Natural killer cell (primary cell): ENCODE data around the gene BICDL2. TPM values are rescaled to one million over a fixed set of nuclear protein-coding genes. Genes with fewer than 3 reads are reported as not detected.

Source experiments
- ATAC-seq, 3 donors: fragments of 150-1000 bp in 2 of 3; fragments of 200-7000 bp in 1 of 3; cut with Tn5 transposase; 1 replicate in 1 of 3; 2 replicates in 2 of 3; pipeline ENCODE4 v1.10.0; 2021; ENCODE audit warnings: mild to moderate bottlenecking in 2 of 3, moderate library complexity in 2 of 3
- DNase-seq, 2 donors: peaks; one replicate each; pipeline versions ENCODE4 v3.0.0 to v3.0.0-alpha.2; 2013 to 2021; ENCODE audit warnings: mixed read lengths in 1 of 2
- H3K27ac ChIP-seq: one replicate; pipeline ENCODE4 v1.5.1; 2013; ENCODE audit warnings: mild to moderate bottlenecking, low read length
- H3K27me3 ChIP-seq: one replicate; pipeline ENCODE4 v1.6.1; 2013; ENCODE audit warnings: low read length; ENCODE audit not compliant: control insufficient read depth, insufficient read depth
- H3K36me3 ChIP-seq: one replicate; pipeline ENCODE4 v1.6.1; 2013; ENCODE audit warnings: low read length; ENCODE audit not compliant: control insufficient read depth, insufficient read depth
- H3K4me1 ChIP-seq: one replicate; pipeline ENCODE4 v1.6.1; 2013; ENCODE audit warnings: low read length; ENCODE audit not compliant: control insufficient read depth, insufficient read depth
- H3K4me3 ChIP-seq: one replicate; pipeline ENCODE4 v1.5.1; 2013; ENCODE audit warnings: low read length
- H3K9me3 ChIP-seq: one replicate; pipeline ENCODE4 v1.6.1; 2013; ENCODE audit warnings: low read length; ENCODE audit not compliant: control insufficient read depth, insufficient read depth
- H3K27ac Mint-ChIP-seq, 2 donors: one replicate each; pipeline ENCODE4 v1.8.0; 2022; ENCODE audit warnings: mild to moderate bottlenecking in 2 of 2, mixed read lengths in 2 of 2, moderate library complexity in 1 of 2
- H3K27me3 Mint-ChIP-seq, 2 donors: one replicate each; pipeline ENCODE4 v1.8.0; 2022; ENCODE audit warnings: low read depth in 2 of 2, mixed read lengths in 2 of 2
- H3K36me3 Mint-ChIP-seq: one replicate; pipeline ENCODE4 v1.8.0; 2022; ENCODE audit warnings: mixed read lengths
- H3K4me1 Mint-ChIP-seq, 2 donors: one replicate each; pipeline ENCODE4 v1.8.0; 2022; ENCODE audit warnings: mixed read lengths in 2 of 2
- H3K4me3 Mint-ChIP-seq: one replicate; pipeline ENCODE4 v1.8.0; 2022; ENCODE audit warnings: mild to moderate bottlenecking, moderate library complexity, mixed read lengths
- H3K9me3 Mint-ChIP-seq, 2 donors: one replicate each; pipeline ENCODE4 v1.8.0; 2022; ENCODE audit warnings: mixed read lengths in 2 of 2
- CTCF ChIP-seq: fragments of 200-600 bp; IDR thresholded peaks from one replicate; pipeline ENCODE4 v1.8.0; 2022; ENCODE audit warnings: antibody characterized with exemption
- WGBS: methylation state at CpG from one replicate; pipeline ENCODE4 v1.1.7; 2013; ENCODE audit warnings: missing lambda C conversion rate; ENCODE audit not compliant: insufficient coverage; 5-methylcytosine and 5-hydroxymethylcytosine counted together
- intact Hi-C: fragments of 100-400 bp; cut with micrococcal nuclease; formaldehyde crosslinking; loops from one replicate; pipeline ENCODE4 v1.14.2; 2022
- total RNA-seq, 4 donors: library from RNA; stranded (reverse); fragments of 120-200 nt in 1 of 4; gene quantifications; one replicate each; pipeline versions ENCODE4 v1.2.3 to v1.2.4, GENCODE V29; 2013 to 2022

BICDL2 gene
- total RNA-seq, 3 donors from 2014 or later (not counting 1 experiment from before 2014, with no cell fraction given) = not detected

- Mint-ChIP-seq H3K9me3 (no peaks in the 10 kb centered on the region), H3K4me1 (peaks cover 36 to 68% of the 10 kb centered on the region in 2 donors), H3K4me3 (peak overlapping the region; percentile 96), H3K27ac (peak overlapping the region; percentile 92 to 95), H3K36me3 (no peaks in the 10 kb centered on the region), H3K27me3 (no peaks in the 10 kb centered on the region)
- peak overlapping the region; percentile 90 for H3K27ac ChIP-seq
- DNase-seq (no peak), ATAC-seq (peak in 2 of 3 donors; percentile 10 to 19)
- peaks cover 13% of the 10 kb centered on the region for H3K36me3 ChIP-seq
- WGBS = 72% methylated on average over 26 of the region's 26 CpGs
- TF ChIP-seq CTCF = no peak
- no peaks in the 10 kb centered on the region for H3K9me3 ChIP-seq
- peak overlapping the region; percentile 55 for H3K4me3 ChIP-seq
- H3K27me3 ChIP-seq = no peaks in the 10 kb centered on the region
- H3K4me1 ChIP-seq = peaks cover 68% of the 10 kb centered on the region
- intact Hi-C loops = no loop called here
These were observed 29.1 kb upstream of the BICDL2 start for GRCh38 chr16:3065742-3066439.

- Histone ChIP-seq H3K4me3 (peak within 1 kb of the TSS; percentile 55), H3K27me3 (no peaks in the 10 kb centered on the region), H3K4me1 (peaks cover 66% of the 10 kb centered on the region), H3K27ac (peak within 1 kb of the TSS; percentile 90), H3K9me3 (no peaks in the 10 kb centered on the region), H3K36me3 (peaks cover 13% of the 10 kb centered on the region)
- peak; percentile 58 to 66 (median 65) for ATAC-seq
- H3K27me3 Mint-ChIP-seq = no peaks in the 10 kb centered on the region
- peak within 1 kb of the TSS; percentile 96 for H3K4me3 Mint-ChIP-seq
- WGBS = 59% methylated on average over 12 of the region's 13 CpGs
- intact Hi-C loops = no loop called here
- H3K36me3 Mint-ChIP-seq = no peaks in the 10 kb centered on the region
- peak; percentile 34 to 89 for DNase-seq
- TF ChIP-seq CTCF = no peak
- peaks cover 30 to 65% of the 10 kb centered on the region in 2 donors for H3K4me1 Mint-ChIP-seq
- H3K27ac Mint-ChIP-seq = peak within 1 kb of the TSS; percentile 92 to 95
- H3K9me3 Mint-ChIP-seq = no peaks in the 10 kb centered on the region
These were observed 28.5 kb upstream of the BICDL2 start, which contains the start of gene IL32 for GRCh38 chr16:3065069-3065741. Gene IL32, plus strand, starts transcription at chr16:3065640. Its CDS starts 172 bp downstream, at chr16:3065812.

DNA sequence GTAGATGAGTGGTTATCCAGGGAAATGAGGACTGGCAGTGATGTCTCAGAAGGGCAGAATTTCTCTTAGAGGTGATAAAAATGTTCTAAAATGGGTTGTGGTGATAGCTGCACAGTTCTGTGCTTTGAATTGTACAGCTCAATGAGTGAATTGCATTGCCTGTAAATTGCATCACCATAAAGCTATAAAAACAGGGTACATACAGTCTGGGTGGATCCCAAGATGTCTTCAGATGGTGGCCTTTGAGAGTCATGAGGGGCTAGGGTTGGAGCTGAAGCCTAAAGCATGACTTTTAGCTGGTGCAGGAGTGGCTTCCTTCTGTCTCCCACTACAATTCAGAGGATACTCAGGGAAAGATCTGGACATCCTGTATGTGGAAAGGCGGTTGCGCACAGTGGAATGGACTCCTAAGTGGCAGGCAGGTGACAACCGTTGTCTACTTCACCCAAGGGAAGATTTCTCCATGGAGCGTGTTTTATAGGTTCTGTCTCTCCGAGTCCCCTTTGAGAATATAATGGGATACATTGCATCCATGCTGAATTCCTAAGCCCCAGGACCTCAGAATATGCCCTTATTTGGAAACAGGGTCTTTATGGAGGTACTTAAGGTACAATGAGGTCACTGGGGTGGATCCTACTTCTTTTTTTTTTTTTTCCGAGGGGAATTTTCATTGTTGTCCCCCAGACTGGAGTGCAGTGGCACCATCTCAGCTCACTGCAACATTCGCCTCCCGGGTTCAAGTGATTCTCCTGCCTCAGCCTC, 27.1 kb upstream of the BICDL2 start:
- intact Hi-C loops = no loop called here
- Mint-ChIP-seq H3K4me1 (peaks cover 25 to 64% of the 10 kb centered on the region in 2 donors), H3K9me3 (no peaks in the 10 kb centered on the region), H3K27me3 (no peaks in the 10 kb centered on the region), H3K4me3 (peak overlapping the region; percentile 18), H3K27ac (peak overlapping the region; percentile 92 to 95), H3K36me3 (no peaks in the 10 kb centered on the region)
- H3K27me3 ChIP-seq = no peaks in the 10 kb centered on the region
- H3K4me3 ChIP-seq = no peak overlapping the region
- no peaks in the 10 kb centered on the region for H3K9me3 ChIP-seq
- peaks cover 61% of the 10 kb centered on the region for H3K4me1 ChIP-seq
- peaks cover 9% of the 10 kb centered on the region for H3K36me3 ChIP-seq
- H3K27ac ChIP-seq = peak overlapping the region; percentile 19
- TF ChIP-seq CTCF = no peak
- DNase-seq (peak in 1 of 2 donors; percentile 18), ATAC-seq (no peak)
- WGBS = 98% methylated on average over 8 of the region's 8 CpGs
